GM06990 (cell line): ENCODE measurements around the gene LGR4.

Experiments
- DNase-seq: peaks from one replicate; pipeline ENCODE4 v3.0.0-alpha.2; 2011; ENCODE audit not compliant: insufficient read length; ENCODE audit errors: extremely low read depth
- H3K27me3 ChIP-seq: replicated peaks from 2 replicates; pipeline ENCODE4 v1.6.0; 2011; ENCODE audit warnings: low read length; ENCODE audit not compliant: control insufficient read depth, insufficient read depth
- H3K36me3 ChIP-seq: 2 replicates; pipeline ENCODE4 v1.5.1; 2011; ENCODE audit warnings: low read length; ENCODE audit not compliant: control insufficient read depth, insufficient read depth
- H3K4me3 ChIP-seq: replicated peaks from 2 replicates; pipeline ENCODE4 v1.5.1; 2011; ENCODE audit warnings: low read depth, mild to moderate bottlenecking, control low read depth, low read length
- CTCF ChIP-seq: IDR thresholded peaks from 2 replicates; pipeline ENCODE4 v1.5.1; 2011; ENCODE audit warnings: low read length, control low read depth, mild to moderate bottlenecking, inconsistent platforms; ENCODE audit not compliant: insufficient read depth, poor library complexity, severe bottlenecking

The LGR4 gene

GRCh38 chr11:27410272-27410671 is 62.3 kb downstream of the LGR4 start:
- no peaks in the 10 kb centered on the region for H3K36me3 ChIP-seq
- DNase-seq, result no peak
- no peaks in the 10 kb centered on the region for H3K27me3 ChIP-seq
- no peak overlapping the region for H3K4me3 ChIP-seq
- no peak for TF ChIP-seq CTCF

GRCh38 chr11:27409742-27410141 is 62.8 kb downstream of the LGR4 start:
- Histone ChIP-seq H3K4me3 (no peak overlapping the region), H3K36me3 (no peaks in the 10 kb centered on the region), H3K27me3 (no peaks in the 10 kb centered on the region; the same call in 1 of the 2 replicates)
- no peak for DNase-seq
- TF ChIP-seq CTCF, result no peak

- H3K36me3 ChIP-seq, result no peaks in the 10 kb centered on the region
- no peak overlapping the region for H3K4me3 ChIP-seq
- DNase-seq, result no peak
- H3K27me3 ChIP-seq, result no peaks in the 10 kb centered on the region; the same call in 1 of the 2 replicates
- TF ChIP-seq CTCF, result no peak
These were observed 63.5 kb downstream of the LGR4 start for GRCh38 chr11:27409049-27409448.

- TF ChIP-seq CTCF, result no peak
- H3K27me3 ChIP-seq, result no peaks in the 10 kb centered on the region; the same call in 1 of the 2 replicates
- H3K36me3 ChIP-seq, result no peaks in the 10 kb centered on the region
- DNase-seq, result no peak
- H3K4me3 ChIP-seq, result no peak overlapping the region
These were observed 64.3 kb downstream of the LGR4 start for GRCh38 chr11:27408246-27408800.

GRCh38 chr11:27406498-27407354 is 65.9 kb downstream of the LGR4 start:
- Histone ChIP-seq H3K4me3 (no peak overlapping the region), H3K27me3 (no peaks in the 10 kb centered on the region; the same call in 1 of the 2 replicates), H3K36me3 (no peaks in the 10 kb centered on the region)
- no peak for DNase-seq
- no peak for TF ChIP-seq CTCF

GRCh38 chr11:27405134-27405533 is 67.5 kb downstream of the LGR4 start:
- no peaks in the 10 kb centered on the region; the same call in 1 of the 2 replicates for H3K27me3 ChIP-seq
- DNase-seq, result no peak
- no peaks in the 10 kb centered on the region for H3K36me3 ChIP-seq
- H3K4me3 ChIP-seq, result no peak overlapping the region
- no peak for TF ChIP-seq CTCF
